Stomach (tissue), 9 donors: ENCODE results near the gene MGAT5. TPM values are rescaled to one million over a fixed set of nuclear protein-coding genes. Genes with fewer than 3 reads are reported as not detected.

Experiments
- DNase-seq, 2 donors: peaks; one replicate each; pipeline versions ENCODE4 v3.0.0 to v3.0.0-alpha.2; 2013 to 2019
- H3K27ac ChIP-seq, 5 donors: fragments of 200-600 bp in 4 of 5; sonication (generic) in 4 of 5; one replicate each; pipeline ENCODE4 v1.5.1; 2013 to 2019; ENCODE audit warnings: mild to moderate bottlenecking in 1 of 5, moderate library complexity in 1 of 5
- H3K27me3 ChIP-seq, 3 donors: fragments of 200-600 bp; sonication (generic); one replicate each; pipeline ENCODE4 v1.5.1; 2017 to 2019; ENCODE audit warnings: mixed run types in 1 of 3
- H3K36me3 ChIP-seq, 4 donors: fragments of 200-600 bp; sonication (generic); 1 replicate in 3 of 4; 2 replicates in 1 of 4; pipeline ENCODE4 v1.5.1; 2016 to 2019
- H3K4me1 ChIP-seq, 4 donors: fragments of 200-600 bp; sonication (generic); one replicate each; pipeline ENCODE4 v1.5.1; 2016 to 2019
- H3K4me3 ChIP-seq, 4 donors: fragments of 200-600 bp; sonication (generic) in 3 of 4; one replicate each; pipeline ENCODE4 v1.5.1; 2016 to 2019; ENCODE audit warnings: mild to moderate bottlenecking in 1 of 4
- H3K9me3 ChIP-seq, 4 donors: fragments of 200-600 bp; sonication (generic); one replicate each; pipeline ENCODE4 v1.5.1; 2016 to 2019
- EP300 ChIP-seq: sonication (generic); formaldehyde crosslinking; IDR thresholded peaks from one replicate; pipeline ENCODE4 v1.6.1; 2017; ENCODE audit warnings: antibody characterized with exemption
- POLR2A ChIP-seq, 4 donors: fragments of 450-650 bp; IDR thresholded peaks; one replicate each; pipeline ENCODE4 v1.6.1; 2016; ENCODE audit warnings: antibody characterized with exemption in 4 of 4, control low read depth in 2 of 4, mild to moderate bottlenecking in 1 of 4, moderate library complexity in 1 of 4
- POLR2AphosphoS5 ChIP-seq, 3 donors: sonication (generic); formaldehyde crosslinking; IDR thresholded peaks; one replicate each; pipeline ENCODE4 v1.6.1; 2016; ENCODE audit warnings: antibody characterized with exemption in 3 of 3
- WGBS, 5 donors: extraction: QIAGEN DNeasy Blood & Tissue Kit in 3 of 5; methylation state at CpG; one replicate each; pipeline versions ENCODE4 v1.1.5 to v1.1.7; 2013 to 2018; 5-methylcytosine and 5-hydroxymethylcytosine counted together
- intact Hi-C: fragments of 100-400 bp; cut with DNase I; formaldehyde crosslinking; loops from one replicate; pipeline ENCODE4 v1.15.1; 2023; ENCODE audit warnings: low total_unique reads
- polyA plus RNA-seq, 3 donors: library from polyadenylated mRNA; stranded (reverse); fragments of 200-250 nt; gene quantifications; one replicate each; pipeline ENCODE4 v1.2.3, GENCODE V29; 2013
- total RNA-seq, 5 donors: library from RNA; depleted of rRNA; stranded (reverse); fragments of >200 nt; gene quantifications; one replicate each; pipeline versions ENCODE4 v1.1.0 to v1.2.3, GENCODE V29; 2014 to 2016
- TF ChIP-seq, protein P1 (sequence below), 7 experiments: fragments of 450-650 bp in 4 of 7; fragments of 200-600 bp in 3 of 7; sonication (generic) in 3 of 7; IDR thresholded peaks; one replicate each; pipeline ENCODE4 v1.5.1; 2016 to 2019; ENCODE audit warnings: antibody characterized with exemption in 7 of 7, control low read depth in 2 of 7, mild to moderate bottlenecking in 1 of 7
- donor health status: healthy with polysubstance abuse.
- donor health status: Bipolar disorder and iron deficiency.
- donor health status: healthy.

MGAT5 gene
- total and polyA plus RNA-seq, 8 donors, result 3.9 to 125 (median 46.0) TPM

DNA sequence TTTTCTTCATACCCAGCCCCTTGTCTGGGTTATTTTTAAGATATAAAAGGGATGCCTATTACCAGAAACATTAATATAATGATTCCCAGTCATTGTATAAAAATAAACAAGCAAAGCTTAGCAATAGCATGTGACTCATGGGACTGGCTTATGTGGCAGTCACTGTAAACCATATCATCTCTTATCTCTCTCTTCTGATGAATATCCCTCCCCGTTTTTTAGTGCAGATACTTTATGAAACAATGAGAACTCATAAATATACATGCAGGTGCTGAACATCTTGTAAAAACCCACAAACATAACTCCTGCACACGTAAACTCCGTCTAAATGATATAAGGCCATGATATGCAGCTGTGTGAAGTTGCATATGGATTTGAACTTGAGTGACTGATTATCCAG lies 154.9 kb downstream of the MGAT5 start:
- Histone ChIP-seq H3K9me3 (no peaks in the 10 kb centered on the region), H3K4me1 (peaks cover 11 to 72% (median 33%) of the 10 kb centered on the region in 4 donors), H3K4me3 (no peak overlapping the region), H3K36me3 (peaks cover 0 to 35% (median 27%) of the 10 kb centered on the region in 4 donors), H3K27me3 (no peaks in the 10 kb centered on the region), H3K27ac (peak overlapping the region in 1 of 5 donors; percentile 50)
- no peak for TF ChIP-seq EP300
- TF ChIP-seq, protein P1, sequence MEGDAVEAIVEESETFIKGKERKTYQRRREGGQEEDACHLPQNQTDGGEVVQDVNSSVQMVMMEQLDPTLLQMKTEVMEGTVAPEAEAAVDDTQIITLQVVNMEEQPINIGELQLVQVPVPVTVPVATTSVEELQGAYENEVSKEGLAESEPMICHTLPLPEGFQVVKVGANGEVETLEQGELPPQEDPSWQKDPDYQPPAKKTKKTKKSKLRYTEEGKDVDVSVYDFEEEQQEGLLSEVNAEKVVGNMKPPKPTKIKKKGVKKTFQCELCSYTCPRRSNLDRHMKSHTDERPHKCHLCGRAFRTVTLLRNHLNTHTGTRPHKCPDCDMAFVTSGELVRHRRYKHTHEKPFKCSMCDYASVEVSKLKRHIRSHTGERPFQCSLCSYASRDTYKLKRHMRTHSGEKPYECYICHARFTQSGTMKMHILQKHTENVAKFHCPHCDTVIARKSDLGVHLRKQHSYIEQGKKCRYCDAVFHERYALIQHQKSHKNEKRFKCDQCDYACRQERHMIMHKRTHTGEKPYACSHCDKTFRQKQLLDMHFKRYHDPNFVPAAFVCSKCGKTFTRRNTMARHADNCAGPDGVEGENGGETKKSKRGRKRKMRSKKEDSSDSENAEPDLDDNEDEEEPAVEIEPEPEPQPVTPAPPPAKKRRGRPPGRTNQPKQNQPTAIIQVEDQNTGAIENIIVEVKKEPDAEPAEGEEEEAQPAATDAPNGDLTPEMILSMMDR (IDR thresholded peaks at IDR 0.05), result no peak
- no peak for TF ChIP-seq POLR2A (IDR thresholded peaks at IDR 0.05)
- TF ChIP-seq POLR2AphosphoS5 (IDR thresholded peaks at IDR 0.05), result no peak
- intact Hi-C loops, result no loop called here
- DNase-seq, result no peak
- 55 to 68% (median 63%) methylated on average over 3 of the region's 3 CpGs for WGBS, 5 donors

DNA sequence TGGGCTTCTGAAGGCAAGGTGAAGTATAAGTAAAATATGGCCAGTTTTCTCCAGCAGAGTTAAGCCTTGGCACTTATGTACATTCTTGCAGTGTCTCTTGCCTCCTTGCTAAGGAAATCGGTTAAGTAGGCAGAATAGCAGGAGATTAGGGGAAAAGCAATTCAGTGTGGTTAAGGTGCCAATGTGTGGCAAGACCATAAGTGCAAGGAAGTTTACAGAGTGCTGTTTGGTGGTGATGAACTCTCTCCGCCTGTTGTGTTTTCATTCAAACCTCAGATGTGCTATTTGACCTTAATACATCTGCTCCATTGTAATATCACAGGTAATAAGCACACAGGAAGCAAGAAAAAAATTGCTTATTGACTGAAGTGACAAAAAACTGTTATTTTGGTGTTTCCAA lies 156.1 kb downstream of the MGAT5 start:
- Histone ChIP-seq H3K27ac (peak overlapping the region in 1 of 5 donors; percentile 1), H3K9me3 (no peaks in the 10 kb centered on the region), H3K4me3 (no peak overlapping the region), H3K4me1 (peaks cover 11 to 78% (median 33%) of the 10 kb centered on the region in 4 donors), H3K27me3 (no peaks in the 10 kb centered on the region), H3K36me3 (peaks cover 0 to 29% (median 19%) of the 10 kb centered on the region in 4 donors)
- TF ChIP-seq, protein P1 (IDR thresholded peaks at IDR 0.05), result no peak
- TF ChIP-seq EP300 (no peak), POLR2A (IDR thresholded peaks at IDR 0.05) (no peak), POLR2AphosphoS5 (IDR thresholded peaks at IDR 0.05) (no peak)
- intact Hi-C loops, result loop anchor here (5.0 kb wide), 1 partner anchor 293 kb away; no protein-coding TSS in a partner anchor
- no peak for DNase-seq
- 30 to 63% (median 50%) methylated on average over 2 of the region's 2 CpGs for WGBS, 5 donors

DNA sequence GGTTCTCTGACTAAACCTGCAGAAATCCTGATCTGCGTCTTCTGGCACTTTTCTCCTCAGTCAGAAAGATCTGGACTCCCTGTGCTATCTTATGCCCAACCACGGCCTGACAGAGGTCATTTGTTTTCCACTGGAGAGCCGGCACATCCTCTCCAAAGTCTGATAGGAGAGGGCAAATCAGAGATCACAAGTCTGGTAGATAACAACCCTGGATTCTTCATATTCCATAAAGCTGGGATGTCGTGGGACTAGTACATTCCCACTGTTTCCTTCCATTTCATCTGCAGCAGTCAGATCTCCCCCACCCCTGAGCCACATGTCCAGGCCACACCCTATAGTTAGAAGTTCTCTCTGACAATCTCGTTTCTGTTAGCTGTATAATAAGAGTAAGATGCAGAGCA lies 157.0 kb downstream of the MGAT5 start:
- intact Hi-C loops, result loop anchor here (5.0 kb wide), 1 partner anchor 294 kb away; no protein-coding TSS in a partner anchor
- peak overlapping the region in 3 of 5 donors; percentile 47 to 59 (median 52) for H3K27ac ChIP-seq
- H3K27me3 ChIP-seq, result no peaks in the 10 kb centered on the region
- no peaks in the 10 kb centered on the region for H3K9me3 ChIP-seq
- H3K4me1 ChIP-seq, result peaks cover 11 to 73% (median 33%) of the 10 kb centered on the region in 4 donors
- H3K4me3 ChIP-seq, result no peak overlapping the region
- DNase-seq, result no peak
- TF ChIP-seq POLR2A (IDR thresholded peaks at IDR 0.05), result no peak
- TF ChIP-seq POLR2AphosphoS5 (IDR thresholded peaks at IDR 0.05), result no peak
- no peak for TF ChIP-seq EP300
- TF ChIP-seq, protein P1 (IDR thresholded peaks at IDR 0.05), result no peak
- peaks cover 0 to 20% (median 18%) of the 10 kb centered on the region in 4 donors for H3K36me3 ChIP-seq
- 37 to 43% (median 41%) methylated on average over 5 of the region's 5 CpGs for WGBS, 5 donors

DNA sequence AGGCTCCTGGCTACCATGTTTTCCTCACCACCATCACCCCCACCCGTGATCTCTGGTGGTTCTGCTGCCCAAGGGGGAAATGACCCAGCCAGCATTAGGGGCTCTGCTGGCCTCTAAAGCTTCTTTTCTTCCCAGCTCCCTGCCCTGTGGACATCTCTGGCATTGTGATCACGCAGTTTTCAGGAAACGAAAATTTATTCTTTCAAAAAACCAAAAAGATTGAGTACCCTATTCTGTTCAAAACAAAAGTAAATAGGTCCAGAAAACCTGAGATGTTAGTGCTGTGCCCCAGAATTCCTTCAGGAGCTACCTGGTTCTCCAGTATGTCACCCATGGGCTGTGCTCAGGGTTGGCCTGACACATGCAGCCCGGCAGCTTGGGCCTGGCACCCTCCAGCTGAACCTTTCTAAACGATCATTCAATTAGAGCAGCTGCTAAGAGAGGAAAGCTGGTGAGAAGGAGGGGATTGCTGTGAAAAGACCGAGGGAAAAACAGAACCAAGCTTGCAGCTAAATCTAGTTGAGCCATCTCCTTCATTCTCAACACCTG lies 157.5 kb downstream of the MGAT5 start:
- Histone ChIP-seq H3K27ac (peak overlapping the region in 4 of 5 donors; percentile 5 to 59 (median 50)), H3K4me1 (peaks cover 11 to 68% (median 31%) of the 10 kb centered on the region in 4 donors), H3K27me3 (no peaks in the 10 kb centered on the region), H3K4me3 (no peak overlapping the region), H3K36me3 (peaks cover 0 to 20% (median 16%) of the 10 kb centered on the region in 4 donors), H3K9me3 (no peaks in the 10 kb centered on the region)
- DNase-seq, result peak in 1 of 2 donors; percentile 41
- 57 to 70% (median 64%) methylated on average over 6 of the region's 6 CpGs for WGBS, 5 donors
- TF ChIP-seq POLR2A (IDR thresholded peaks at IDR 0.05), result no peak
- no peak for TF ChIP-seq POLR2AphosphoS5 (IDR thresholded peaks at IDR 0.05)
- TF ChIP-seq, protein P1 (IDR thresholded peaks at IDR 0.05), result no peak
- no peak for TF ChIP-seq EP300
- intact Hi-C loops, result loop anchor here (5.0 kb wide), 1 partner anchor 294 kb away; no protein-coding TSS in a partner anchor
